Stimulated activated naive B cell treated with anti-CD40 and anti-IgM and Interleukin-4, amounts not matched to agents 10 μg/mL and 1 μg/mL and 100 μg/mL, for 72 hours (primary cell): Measurements from ENCODE around the gene RCSD1.
A peak's percentile ranks its signal among the peaks of the same experiment; 100 is the strongest.

Experiments
- ATAC-seq, 2 donors: fragments of 150-1000 bp; cut with Tn5 transposase; replicated peaks; 2 replicates each; pipeline ENCODE4 v1.10.0; 2021; ENCODE audit warnings: moderate library complexity in 1 of 2
- DNase-seq: peaks from one replicate; pipeline ENCODE4 v3.0.0; 2021
- H3K27ac Mint-ChIP-seq: one replicate; pipeline ENCODE4 v1.8.0; 2022; ENCODE audit warnings: mild to moderate bottlenecking, mixed read lengths
- H3K27me3 Mint-ChIP-seq, 2 donors: one replicate each; pipeline ENCODE4 v1.8.0; 2022; ENCODE audit warnings: mixed read lengths in 2 of 2
- H3K36me3 Mint-ChIP-seq, 2 donors: one replicate each; pipeline ENCODE4 v1.8.0; 2022; ENCODE audit warnings: mixed read lengths in 2 of 2, mild to moderate bottlenecking in 1 of 2
- H3K4me1 Mint-ChIP-seq, 2 donors: one replicate each; pipeline ENCODE4 v1.8.0; 2022; ENCODE audit warnings: mixed read lengths in 2 of 2, mild to moderate bottlenecking in 1 of 2
- H3K4me3 Mint-ChIP-seq, 2 donors: one replicate each; pipeline ENCODE4 v1.8.0; 2022; ENCODE audit warnings: mild to moderate bottlenecking in 2 of 2, mixed read lengths in 2 of 2, moderate library complexity in 1 of 2
- H3K9me3 Mint-ChIP-seq, 2 donors: one replicate each; pipeline ENCODE4 v1.8.0; 2022; ENCODE audit warnings: mixed read lengths in 2 of 2, mild to moderate bottlenecking in 1 of 2

Gene RCSD1, protein sequence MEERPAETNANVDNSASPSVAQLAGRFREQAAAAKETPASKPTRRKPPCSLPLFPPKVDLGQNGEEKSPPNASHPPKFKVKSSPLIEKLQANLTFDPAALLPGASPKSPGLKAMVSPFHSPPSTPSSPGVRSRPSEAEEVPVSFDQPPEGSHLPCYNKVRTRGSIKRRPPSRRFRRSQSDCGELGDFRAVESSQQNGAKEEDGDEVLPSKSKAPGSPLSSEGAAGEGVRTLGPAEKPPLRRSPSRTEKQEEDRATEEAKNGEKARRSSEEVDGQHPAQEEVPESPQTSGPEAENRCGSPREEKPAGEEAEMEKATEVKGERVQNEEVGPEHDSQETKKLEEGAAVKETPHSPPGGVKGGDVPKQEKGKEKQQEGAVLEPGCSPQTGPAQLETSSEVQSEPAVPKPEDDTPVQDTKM

DNA sequence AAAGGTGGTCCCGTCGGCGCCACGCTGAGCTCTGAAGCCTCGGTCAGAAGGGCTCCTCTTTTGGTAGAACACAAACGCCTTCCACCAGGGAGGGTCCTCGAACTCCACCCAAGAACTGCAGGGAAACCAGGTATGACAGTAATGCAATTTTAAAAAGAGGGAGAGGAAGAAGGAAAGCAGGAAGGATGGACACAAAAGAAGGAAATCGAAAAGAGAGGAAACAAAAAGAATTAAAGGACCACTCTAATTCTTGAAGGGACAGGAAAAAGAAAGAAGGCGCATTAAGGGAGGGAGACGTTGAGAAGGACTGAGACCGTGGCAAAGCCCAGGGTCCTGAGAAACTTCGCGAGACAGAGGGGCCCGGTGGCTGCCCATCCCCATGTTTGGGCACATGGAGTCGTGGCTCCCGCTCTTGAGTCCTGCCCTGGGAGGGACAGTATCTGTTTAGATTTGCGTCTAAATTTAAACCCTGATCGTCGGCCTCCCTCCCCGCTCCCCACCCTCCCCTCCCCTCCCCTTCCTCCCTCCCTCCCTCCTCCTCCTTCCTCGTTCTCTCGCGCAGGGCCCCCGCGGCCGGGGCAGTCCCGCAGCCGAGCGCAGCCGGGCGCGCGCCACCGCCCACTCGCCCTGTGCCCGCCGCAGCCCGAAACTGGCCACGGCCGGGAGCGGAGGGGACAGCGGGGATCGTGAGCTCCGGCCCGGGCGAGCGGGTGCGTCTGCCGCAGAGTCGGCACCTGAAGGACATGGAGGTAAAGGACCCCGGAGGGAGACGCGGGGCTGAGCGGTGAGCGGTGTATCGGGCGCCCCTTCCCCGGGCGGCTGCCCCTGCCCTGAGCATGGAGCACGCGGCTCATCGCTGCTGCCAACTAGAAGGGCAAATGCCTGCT, at the start of gene RCSD1:
Gene RCSD1, plus strand, starts transcription at position 552 of the 887 bp plus-strand sequence. Its CDS starts 192 bp downstream, at position 744.
- Mint-ChIP-seq H3K4me3 (peak within 1 kb of the TSS; percentile 92 to 98), H3K27ac (peak within 1 kb of the TSS; percentile 97), H3K9me3 (peaks cover 0 to 3% of the 10 kb centered on the region in 2 donors), H3K27me3 (no peaks in the 10 kb centered on the region), H3K36me3 (peaks cover 12 to 35% of the 10 kb centered on the region in 2 donors), H3K4me1 (peaks cover 54 to 84% of the 10 kb centered on the region in 2 donors)
- ATAC-seq (peak; percentile 41 to 51), DNase-seq (peak; percentile 67)

DNA sequence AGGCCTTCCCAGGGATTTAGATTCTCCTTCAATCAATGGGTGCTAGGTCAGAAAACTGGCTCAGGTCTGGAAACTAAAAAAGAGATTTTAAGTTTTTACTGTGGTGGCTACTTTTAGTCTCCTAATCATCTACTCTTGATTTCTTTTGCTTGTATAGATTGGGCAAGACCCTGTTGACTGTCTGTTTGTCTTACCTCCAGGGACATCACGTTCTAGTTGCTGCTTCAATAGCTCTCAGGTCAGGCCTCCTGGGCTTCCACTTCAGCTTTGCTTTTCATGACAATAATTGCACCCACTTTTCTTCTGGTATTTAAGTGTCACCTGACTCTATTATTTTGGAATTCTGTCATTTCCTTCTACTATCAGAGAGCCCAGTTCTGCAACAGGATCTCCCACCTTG, 48.0 kb upstream of the RCSD1 start:
- Mint-ChIP-seq H3K4me3 (no peak overlapping the region), H3K4me1 (peaks cover 0 to 2% of the 10 kb centered on the region in 2 donors), H3K36me3 (no peaks in the 10 kb centered on the region), H3K9me3 (no peaks in the 10 kb centered on the region), H3K27ac (no peak overlapping the region), H3K27me3 (no peaks in the 10 kb centered on the region)
- DNase-seq (no peak), ATAC-seq (no peak)

DNA sequence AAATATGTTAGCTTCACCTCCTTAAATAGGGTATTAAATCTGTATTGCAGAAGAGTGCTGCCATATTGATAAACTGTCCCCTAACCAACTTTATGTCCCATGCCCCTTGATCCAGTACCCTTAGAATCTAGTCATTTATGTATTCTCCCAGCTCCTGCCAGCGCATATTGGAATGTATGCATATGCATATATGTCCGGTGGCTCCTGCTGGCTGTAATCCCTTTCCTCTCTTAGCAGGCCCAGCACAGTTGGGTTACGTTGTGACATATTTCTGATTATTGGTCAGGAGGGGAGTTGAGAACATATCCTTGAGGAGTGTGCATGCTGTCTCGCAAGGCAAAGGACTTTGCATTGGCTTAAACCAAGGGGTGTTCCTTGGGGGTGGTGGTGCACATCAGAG, 47.3 kb upstream of the RCSD1 start:
- ATAC-seq (no peak), DNase-seq (no peak)
- Mint-ChIP-seq H3K27ac (no peak overlapping the region), H3K4me3 (no peak overlapping the region), H3K9me3 (no peaks in the 10 kb centered on the region), H3K27me3 (no peaks in the 10 kb centered on the region), H3K36me3 (no peaks in the 10 kb centered on the region), H3K4me1 (peaks cover 6 to 7% of the 10 kb centered on the region in 2 donors)

DNA sequence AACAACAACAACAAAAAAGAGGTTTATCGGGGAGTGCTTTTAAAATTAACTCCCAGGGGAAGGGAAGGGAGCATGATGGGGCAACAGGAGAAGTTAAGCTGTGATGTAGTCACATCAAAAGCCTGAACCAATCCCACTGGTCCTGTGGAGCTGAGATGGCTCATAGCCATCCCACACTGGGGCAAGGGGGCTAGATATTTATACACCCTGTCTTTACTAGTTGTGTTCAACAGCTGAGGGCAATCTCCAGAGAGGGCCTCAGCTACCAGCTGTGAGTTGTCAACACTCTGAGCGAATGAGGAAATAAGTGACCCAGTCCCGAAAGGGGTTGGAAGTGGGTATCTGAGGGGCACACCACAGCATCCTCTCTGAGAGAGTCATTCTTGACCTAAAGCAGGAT, 45.5 kb upstream of the RCSD1 start:
- H3K4me3 Mint-ChIP-seq, result no peak overlapping the region
- no peak overlapping the region for H3K27ac Mint-ChIP-seq
- no peaks in the 10 kb centered on the region for H3K27me3 Mint-ChIP-seq
- no peaks in the 10 kb centered on the region for H3K36me3 Mint-ChIP-seq
- H3K9me3 Mint-ChIP-seq, result peaks cover 0 to 2% of the 10 kb centered on the region in 2 donors
- DNase-seq (no peak), ATAC-seq (peak in 1 of 2 donors; percentile 31)
- H3K4me1 Mint-ChIP-seq, result peaks cover 10 to 15% of the 10 kb centered on the region in 2 donors

DNA sequence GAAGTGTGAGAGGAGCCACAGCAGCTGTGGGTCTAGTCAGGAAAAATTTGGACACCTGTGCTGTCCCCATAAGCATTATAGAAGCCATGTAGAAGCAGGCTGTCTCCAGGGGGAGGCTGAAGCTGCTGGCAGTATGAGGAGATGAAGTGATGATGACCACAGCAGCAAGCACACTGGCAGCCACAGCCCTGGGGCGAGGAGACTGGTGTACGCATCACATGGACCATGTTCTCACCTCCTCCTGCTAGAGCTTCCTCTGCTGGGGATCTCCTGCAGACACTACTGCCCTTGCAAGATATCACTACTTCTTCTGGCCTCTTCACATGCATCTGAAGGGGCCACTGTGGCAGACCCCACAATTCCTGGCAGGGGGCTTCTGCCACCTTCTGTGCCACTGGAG, 42.7 kb upstream of the RCSD1 start:
- peaks cover 0 to 1% of the 10 kb centered on the region in 2 donors for H3K36me3 Mint-ChIP-seq

GRCh38 chr1:167587872-167588271, 42.2 kb upstream of the RCSD1 start:
- H3K4me1 Mint-ChIP-seq, result peaks cover 9 to 15% of the 10 kb centered on the region in 2 donors
- H3K27me3 Mint-ChIP-seq, result no peaks in the 10 kb centered on the region
- DNase-seq, result no peak
- H3K36me3 Mint-ChIP-seq, result peaks cover 0 to 1% of the 10 kb centered on the region in 2 donors
- H3K4me3 Mint-ChIP-seq, result no peak overlapping the region
- peaks cover 0 to 3% of the 10 kb centered on the region in 2 donors for H3K9me3 Mint-ChIP-seq
- no peak overlapping the region for H3K27ac Mint-ChIP-seq
- ATAC-seq, result no peak

More for the DNA sequence above, 42.7 kb upstream of the RCSD1 start:
- DNase-seq, result no peak
- H3K27me3 Mint-ChIP-seq, result no peaks in the 10 kb centered on the region
- no peak overlapping the region for H3K4me3 Mint-ChIP-seq
- H3K9me3 Mint-ChIP-seq, result peaks cover 0 to 2% of the 10 kb centered on the region in 2 donors
- ATAC-seq, result no peak
- peaks cover 9 to 15% of the 10 kb centered on the region in 2 donors for H3K4me1 Mint-ChIP-seq
- H3K27ac Mint-ChIP-seq, result no peak overlapping the region

GRCh38 chr1:167588361-167588760, 41.7 kb upstream of the RCSD1 start:
- H3K36me3 Mint-ChIP-seq, result peaks cover 0 to 1% of the 10 kb centered on the region in 2 donors
- DNase-seq, result no peak
- H3K27ac Mint-ChIP-seq, result no peak overlapping the region
- H3K9me3 Mint-ChIP-seq, result peaks cover 0 to 3% of the 10 kb centered on the region in 2 donors
- no peaks in the 10 kb centered on the region for H3K27me3 Mint-ChIP-seq
- no peak overlapping the region for H3K4me3 Mint-ChIP-seq
- peaks cover 9 to 15% of the 10 kb centered on the region in 2 donors for H3K4me1 Mint-ChIP-seq
- no peak for ATAC-seq

GRCh38 chr1:167592475-167592874, 37.6 kb upstream of the RCSD1 start:
- DNase-seq (no peak), ATAC-seq (no peak)
- Mint-ChIP-seq H3K9me3 (peaks cover 0 to 3% of the 10 kb centered on the region in 2 donors), H3K27ac (no peak overlapping the region), H3K4me1 (peaks cover 4 to 12% of the 10 kb centered on the region in 2 donors), H3K27me3 (no peaks in the 10 kb centered on the region), H3K4me3 (no peak overlapping the region), H3K36me3 (peaks cover 0 to 1% of the 10 kb centered on the region in 2 donors)

DNA sequence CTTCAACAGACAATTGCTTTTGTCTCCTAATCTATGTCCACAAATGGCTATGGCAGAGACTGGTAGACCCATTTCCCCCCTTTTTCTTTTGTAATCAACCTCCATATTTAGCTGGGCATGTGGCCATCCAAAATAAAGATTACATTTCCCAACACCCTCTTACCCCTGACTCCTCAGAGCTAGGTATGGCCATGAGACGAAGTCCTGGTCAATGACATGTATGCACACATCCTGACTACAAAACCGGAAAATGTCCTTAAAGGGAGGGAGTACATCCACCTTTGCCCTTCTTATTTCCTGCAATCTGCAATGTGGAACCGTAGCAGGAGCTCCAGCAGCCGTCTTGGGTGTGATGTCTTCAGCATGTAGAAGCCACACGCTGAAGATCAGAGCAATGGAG, 36.2 kb upstream of the RCSD1 start:
- ATAC-seq, result no peak
- Mint-ChIP-seq H3K4me1 (peaks cover 3% of the 10 kb centered on the region in 2 donors), H3K9me3 (peaks cover 0 to 1% of the 10 kb centered on the region in 2 donors), H3K4me3 (no peak overlapping the region), H3K27ac (no peak overlapping the region), H3K27me3 (no peaks in the 10 kb centered on the region), H3K36me3 (peaks cover 0 to 1% of the 10 kb centered on the region in 2 donors)
- DNase-seq, result no peak

- no peak for ATAC-seq
- H3K9me3 Mint-ChIP-seq, result peaks cover 0 to 1% of the 10 kb centered on the region in 2 donors
- no peak for DNase-seq
- H3K4me3 Mint-ChIP-seq, result no peak overlapping the region
- H3K27me3 Mint-ChIP-seq, result no peaks in the 10 kb centered on the region
- H3K36me3 Mint-ChIP-seq, result peaks cover 0 to 1% of the 10 kb centered on the region in 2 donors
- H3K4me1 Mint-ChIP-seq, result peaks cover 6 to 8% of the 10 kb centered on the region in 2 donors
- no peak overlapping the region for H3K27ac Mint-ChIP-seq
Measured at GRCh38 chr1:167594822-167595221, 35.2 kb upstream of the RCSD1 start.

GRCh38 chr1:167599957-167600581, 30.0 kb upstream of the RCSD1 start:
- peak; percentile 24 for DNase-seq
- peak; percentile 66 to 68 for ATAC-seq
- no peaks in the 10 kb centered on the region for H3K9me3 Mint-ChIP-seq
- no peaks in the 10 kb centered on the region for H3K27me3 Mint-ChIP-seq
- peaks cover 39 to 48% of the 10 kb centered on the region in 2 donors for H3K4me1 Mint-ChIP-seq
- peaks cover 0 to 4% of the 10 kb centered on the region in 2 donors for H3K36me3 Mint-ChIP-seq
- H3K4me3 Mint-ChIP-seq, result peak overlapping the region; percentile 67 to 70
- H3K27ac Mint-ChIP-seq, result peak overlapping the region; percentile 82

GRCh38 chr1:167601442-167602383, 28.3 kb upstream of the RCSD1 start:
- H3K27me3 Mint-ChIP-seq, result no peaks in the 10 kb centered on the region
- H3K27ac Mint-ChIP-seq, result peak overlapping the region; percentile 90
- H3K9me3 Mint-ChIP-seq, result peaks cover 0 to under 1% of the 10 kb centered on the region in 2 donors
- H3K4me3 Mint-ChIP-seq, result peak overlapping the region; percentile 64 to 78
- DNase-seq, result peak; percentile 35
- peak; percentile 84 to 89 for ATAC-seq
- peaks cover 39 to 48% of the 10 kb centered on the region in 2 donors for H3K4me1 Mint-ChIP-seq
- H3K36me3 Mint-ChIP-seq, result peaks cover 0 to 4% of the 10 kb centered on the region in 2 donors

DNA sequence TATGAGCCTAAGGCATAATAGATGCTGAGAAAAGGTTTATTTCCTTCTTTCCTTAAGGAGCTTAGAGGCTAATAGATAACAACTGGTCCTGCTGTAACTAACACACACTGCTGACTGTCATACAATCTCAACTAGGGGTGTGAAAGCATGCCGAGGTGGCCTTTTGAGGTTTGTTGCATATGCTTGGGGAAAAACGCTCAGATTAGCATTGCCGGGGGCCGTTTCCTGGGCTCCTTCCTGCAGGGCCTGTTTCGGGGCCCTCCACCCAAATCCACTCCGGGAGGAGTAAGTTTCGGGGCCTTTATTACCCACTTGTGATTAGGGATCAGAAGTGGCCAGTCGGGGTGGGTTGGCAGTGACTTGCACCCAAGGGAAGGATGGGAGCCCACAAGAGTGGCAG, 27.2 kb upstream of the RCSD1 start:
- H3K4me1 Mint-ChIP-seq, result peaks cover 39 to 48% of the 10 kb centered on the region in 2 donors
- no peak overlapping the region for H3K27ac Mint-ChIP-seq
- no peaks in the 10 kb centered on the region for H3K27me3 Mint-ChIP-seq
- ATAC-seq (no peak), DNase-seq (no peak)
- H3K4me3 Mint-ChIP-seq, result no peak overlapping the region
- H3K9me3 Mint-ChIP-seq, result peaks cover 6 to 8% of the 10 kb centered on the region in 2 donors
- peaks cover 6 to 12% of the 10 kb centered on the region in 2 donors for H3K36me3 Mint-ChIP-seq
